ENCODE data around the gene LMCD1. TPM values are rescaled to one million over a fixed set of nuclear protein-coding genes. Genes with fewer than 3 reads are reported as not detected.

Gene LMCD1
- total RNA-seq, 1 donor from 2014 or later = 174 TPM

DNA sequence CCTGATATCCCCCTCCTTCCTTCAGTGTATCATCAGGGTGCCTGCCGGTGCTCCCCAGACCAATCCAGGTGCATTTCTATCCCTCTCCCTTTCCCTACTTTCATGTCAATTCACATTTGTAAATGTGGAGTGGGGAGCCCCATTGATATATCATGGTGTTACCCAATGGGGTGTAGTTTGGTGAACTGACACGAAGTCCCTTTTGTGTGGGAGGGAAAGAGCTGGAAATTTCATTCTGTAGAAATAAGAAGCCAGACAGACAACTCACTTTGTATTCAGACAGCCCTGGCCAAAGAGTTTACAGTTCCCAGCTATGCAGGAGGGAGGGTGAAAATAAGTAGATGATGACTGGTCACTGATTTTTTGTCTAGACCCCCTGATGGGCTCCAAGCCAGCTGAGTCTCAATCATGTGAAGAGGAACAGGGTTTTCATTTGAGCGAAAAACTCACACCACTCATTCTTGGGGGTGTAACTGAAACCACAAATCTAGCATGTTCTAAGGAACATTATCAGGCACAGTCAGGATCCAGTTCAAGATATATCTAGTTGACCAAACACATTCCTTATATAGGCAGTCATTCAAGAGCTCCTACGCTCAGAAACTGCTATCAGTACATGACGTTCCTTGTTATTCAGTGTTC lies 58.9 kb downstream of the LMCD1 start:
- TF ChIP-seq, protein P1, sequence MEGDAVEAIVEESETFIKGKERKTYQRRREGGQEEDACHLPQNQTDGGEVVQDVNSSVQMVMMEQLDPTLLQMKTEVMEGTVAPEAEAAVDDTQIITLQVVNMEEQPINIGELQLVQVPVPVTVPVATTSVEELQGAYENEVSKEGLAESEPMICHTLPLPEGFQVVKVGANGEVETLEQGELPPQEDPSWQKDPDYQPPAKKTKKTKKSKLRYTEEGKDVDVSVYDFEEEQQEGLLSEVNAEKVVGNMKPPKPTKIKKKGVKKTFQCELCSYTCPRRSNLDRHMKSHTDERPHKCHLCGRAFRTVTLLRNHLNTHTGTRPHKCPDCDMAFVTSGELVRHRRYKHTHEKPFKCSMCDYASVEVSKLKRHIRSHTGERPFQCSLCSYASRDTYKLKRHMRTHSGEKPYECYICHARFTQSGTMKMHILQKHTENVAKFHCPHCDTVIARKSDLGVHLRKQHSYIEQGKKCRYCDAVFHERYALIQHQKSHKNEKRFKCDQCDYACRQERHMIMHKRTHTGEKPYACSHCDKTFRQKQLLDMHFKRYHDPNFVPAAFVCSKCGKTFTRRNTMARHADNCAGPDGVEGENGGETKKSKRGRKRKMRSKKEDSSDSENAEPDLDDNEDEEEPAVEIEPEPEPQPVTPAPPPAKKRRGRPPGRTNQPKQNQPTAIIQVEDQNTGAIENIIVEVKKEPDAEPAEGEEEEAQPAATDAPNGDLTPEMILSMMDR (IDR thresholded peaks at IDR 0.05) = no peak
- Histone ChIP-seq H3K36me3 (peaks cover 34% of the 10 kb centered on the region), H3K9me3 (no peaks in the 10 kb centered on the region), H3K27ac (peak overlapping the region; percentile 17), H3K4me1 (peaks cover 39% of the 10 kb centered on the region), H3K4me3 (no peak overlapping the region), H3K27me3 (no peaks in the 10 kb centered on the region)
- no peak for DNase-seq
- ATAC-seq = no peak
- intact Hi-C loops (cut with DNase I) = no loop called here

DNA sequence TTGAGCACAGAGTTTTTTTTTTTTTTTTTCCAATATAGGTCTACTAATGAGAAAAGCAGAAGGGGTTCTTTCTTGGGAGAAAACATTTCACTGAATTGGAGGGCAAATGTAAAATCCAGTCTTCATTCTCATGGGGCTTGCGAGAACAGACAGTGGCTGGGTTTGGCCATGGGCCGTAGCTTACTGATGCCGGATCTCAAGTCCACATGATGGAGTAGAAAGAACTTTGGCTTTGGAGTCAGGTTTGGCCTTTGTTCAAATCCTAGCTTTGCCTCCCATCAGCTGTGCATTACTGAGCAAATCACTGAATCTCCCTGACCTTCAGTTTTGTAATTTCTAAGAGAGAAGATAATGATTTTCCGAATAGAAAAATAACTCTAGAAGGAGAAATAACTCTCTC lies 59.7 kb downstream of the LMCD1 start:
- Histone ChIP-seq H3K4me3 (no peak overlapping the region), H3K27me3 (no peaks in the 10 kb centered on the region), H3K27ac (no peak overlapping the region), H3K36me3 (peaks cover 43% of the 10 kb centered on the region), H3K9me3 (no peaks in the 10 kb centered on the region), H3K4me1 (peaks cover 32% of the 10 kb centered on the region)
- TF ChIP-seq, protein P1 (IDR thresholded peaks at IDR 0.05) = no peak
- ATAC-seq (no peak), DNase-seq (no peak)
- intact Hi-C loops (cut with DNase I) = no loop called here

DNA sequence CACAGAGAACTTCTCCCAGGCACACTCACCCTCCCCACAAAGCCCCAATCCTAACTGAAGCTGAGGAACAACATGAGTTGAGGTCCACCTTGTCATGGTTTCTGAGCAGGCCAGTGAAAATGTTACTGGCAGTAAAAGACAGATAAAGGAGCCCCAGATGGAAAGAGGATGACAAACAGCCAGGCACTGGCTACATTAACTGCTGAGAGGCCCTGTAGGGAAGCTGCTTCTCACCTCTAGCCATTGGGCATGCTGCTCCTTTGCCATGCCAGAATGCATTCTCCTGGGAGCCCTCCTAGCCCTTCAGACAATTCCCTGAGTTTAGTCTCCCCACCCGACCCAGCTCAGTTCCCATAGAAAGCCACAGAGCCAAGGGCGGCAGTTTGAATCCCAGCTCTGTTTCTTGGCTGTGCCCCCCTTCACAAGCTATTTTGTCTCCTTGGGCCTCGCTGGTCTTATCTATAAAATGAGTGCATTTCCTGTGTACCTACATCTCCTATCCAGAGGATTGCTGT lies 60.5 kb downstream of the LMCD1 start:
- ATAC-seq (no peak), DNase-seq (no peak)
- Histone ChIP-seq H3K9me3 (no peaks in the 10 kb centered on the region), H3K4me3 (no peak overlapping the region), H3K36me3 (peaks cover 50% of the 10 kb centered on the region), H3K27me3 (no peaks in the 10 kb centered on the region), H3K4me1 (peaks cover 25% of the 10 kb centered on the region), H3K27ac (peak overlapping the region; percentile 47)
- intact Hi-C loops (cut with DNase I) = no loop called here
- TF ChIP-seq, protein P1 (IDR thresholded peaks at IDR 0.05) = no peak

DNA sequence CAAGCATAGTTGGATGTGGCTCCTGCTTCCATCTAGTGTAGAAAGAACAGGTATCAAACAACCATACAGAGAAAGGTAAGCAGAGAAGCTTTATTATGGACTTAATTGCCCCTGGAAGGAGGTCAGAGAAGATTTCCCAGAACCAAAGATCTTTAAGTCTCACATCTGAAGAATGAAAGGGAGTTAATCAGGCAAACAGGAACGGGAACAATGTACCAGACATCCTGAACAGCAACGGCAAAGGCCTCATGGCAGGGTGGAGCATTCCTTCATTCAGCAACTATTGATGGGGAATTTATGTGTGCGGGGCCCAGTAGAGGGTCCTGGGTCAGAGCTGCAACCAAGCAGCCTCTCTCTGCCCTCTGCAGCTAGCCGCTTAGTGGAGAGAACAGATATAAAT lies 61.5 kb downstream of the LMCD1 start:
- DNase-seq = no peak
- TF ChIP-seq, protein P1 (IDR thresholded peaks at IDR 0.05) = no peak
- H3K9me3 ChIP-seq = no peaks in the 10 kb centered on the region
- H3K36me3 ChIP-seq = peaks cover 51% of the 10 kb centered on the region
- peaks cover 16% of the 10 kb centered on the region for H3K4me1 ChIP-seq
- H3K4me3 ChIP-seq = no peak overlapping the region
- peak overlapping the region; percentile 13 for H3K27ac ChIP-seq
- intact Hi-C loops (cut with DNase I) = no loop called here
- H3K27me3 ChIP-seq = no peaks in the 10 kb centered on the region
- no peak for ATAC-seq

DNA sequence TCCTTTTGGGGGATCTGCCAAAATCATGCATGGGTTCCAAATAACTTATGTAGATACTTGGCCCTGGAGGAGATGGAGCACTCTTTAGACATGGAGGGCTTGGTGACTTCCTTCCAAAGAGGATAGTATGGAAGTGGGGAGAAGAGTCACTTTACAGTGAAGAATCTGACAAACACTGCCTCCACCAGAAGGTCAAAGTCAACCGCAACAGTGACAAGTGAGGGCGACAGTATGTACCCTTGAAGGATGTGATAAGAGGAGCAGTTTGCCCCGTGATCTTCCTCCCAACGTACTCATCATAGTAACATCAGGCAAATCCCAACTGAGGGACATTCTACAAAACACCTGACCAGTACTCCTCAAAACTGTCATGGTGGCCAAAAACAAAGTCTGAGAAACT lies 62.0 kb downstream of the LMCD1 start:
- no peak for DNase-seq
- no peaks in the 10 kb centered on the region for H3K9me3 ChIP-seq
- TF ChIP-seq, protein P1 (IDR thresholded peaks at IDR 0.05) = no peak
- peaks cover 16% of the 10 kb centered on the region for H3K4me1 ChIP-seq
- peak overlapping the region; percentile 13 for H3K27ac ChIP-seq
- no peak for ATAC-seq
- intact Hi-C loops (cut with DNase I) = no loop called here
- H3K36me3 ChIP-seq = peaks cover 52% of the 10 kb centered on the region
- no peak overlapping the region for H3K4me3 ChIP-seq
- no peaks in the 10 kb centered on the region for H3K27me3 ChIP-seq

Measured in upper lobe of right lung (tissue), 1 donor.